Chondrocyte (in vitro differentiated cells): ENCODE data around the gene GLMP. TPM values are rescaled to one million over a fixed set of nuclear protein-coding genes. Genes with fewer than 3 reads are reported as not detected.

Experiments
- DNase-seq: peaks from one replicate; pipeline ENCODE4 v3.0.0; 2021; ENCODE audit warnings: mixed read lengths, low spot score
- H3K27ac Mint-ChIP-seq: one replicate; pipeline ENCODE4 v1.8.0; 2021; ENCODE audit warnings: mild to moderate bottlenecking, moderate library complexity, mixed read lengths; ENCODE audit not compliant: unreplicated experiment
- H3K27me3 Mint-ChIP-seq: 2 replicates; pipeline ENCODE4 v1.8.0; 2021; ENCODE audit warnings: low read depth, mixed read lengths
- H3K36me3 Mint-ChIP-seq: 2 replicates; pipeline ENCODE4 v1.8.0; 2021; ENCODE audit warnings: low read depth, mixed read lengths
- H3K4me1 Mint-ChIP-seq: 2 replicates; pipeline ENCODE4 v1.8.0; 2021; ENCODE audit warnings: low read depth, mild to moderate bottlenecking, mixed read lengths
- H3K4me3 Mint-ChIP-seq: one replicate; pipeline ENCODE4 v1.8.0; 2021; ENCODE audit warnings: mild to moderate bottlenecking, moderate library complexity, mixed read lengths; ENCODE audit not compliant: unreplicated experiment
- H3K9me3 Mint-ChIP-seq: 2 replicates; pipeline ENCODE4 v1.8.0; 2021; ENCODE audit warnings: low read depth, mixed read lengths
- total RNA-seq: library from RNA; stranded (reverse); gene quantifications from 3 replicates; pipeline ENCODE4 v1.2.1, GENCODE V29; 2021
- TF ChIP-seq, protein P1 (sequence below): fragments of 200-600 bp; sonication (generic); IDR thresholded peaks from 2 replicates; pipeline ENCODE4 v1.5.0; 2021; ENCODE audit warnings: antibody characterized with exemption, mild to moderate bottlenecking, moderate library complexity

GLMP gene
- total RNA-seq, 1 donor from 2014 or later = 68.1 TPM

DNA sequence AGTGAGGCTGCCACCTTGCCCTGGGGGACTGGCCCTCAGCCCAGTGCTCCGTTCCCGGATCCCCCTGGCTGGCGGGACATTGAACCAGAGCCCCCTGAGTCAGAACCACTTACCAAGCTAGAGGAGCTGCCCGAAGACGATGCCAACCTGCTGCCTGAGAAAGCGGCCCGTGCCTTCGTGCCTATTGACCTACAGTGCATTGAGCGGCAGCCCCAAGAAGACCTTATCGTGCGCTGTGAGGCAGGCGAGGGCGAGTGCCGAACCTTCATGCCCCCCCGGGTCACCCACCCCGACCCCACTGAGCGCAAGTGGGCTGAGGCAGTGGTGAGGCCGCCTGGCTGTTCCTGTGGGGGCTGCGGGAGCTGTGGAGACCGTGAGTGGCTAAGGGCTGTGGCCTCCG, 10.0 kb downstream of the GLMP start:
- peaks cover 41% of the 10 kb centered on the region for H3K4me1 Mint-ChIP-seq
- no peak overlapping the region for H3K4me3 Mint-ChIP-seq
- H3K9me3 Mint-ChIP-seq = no peaks in the 10 kb centered on the region

DNA sequence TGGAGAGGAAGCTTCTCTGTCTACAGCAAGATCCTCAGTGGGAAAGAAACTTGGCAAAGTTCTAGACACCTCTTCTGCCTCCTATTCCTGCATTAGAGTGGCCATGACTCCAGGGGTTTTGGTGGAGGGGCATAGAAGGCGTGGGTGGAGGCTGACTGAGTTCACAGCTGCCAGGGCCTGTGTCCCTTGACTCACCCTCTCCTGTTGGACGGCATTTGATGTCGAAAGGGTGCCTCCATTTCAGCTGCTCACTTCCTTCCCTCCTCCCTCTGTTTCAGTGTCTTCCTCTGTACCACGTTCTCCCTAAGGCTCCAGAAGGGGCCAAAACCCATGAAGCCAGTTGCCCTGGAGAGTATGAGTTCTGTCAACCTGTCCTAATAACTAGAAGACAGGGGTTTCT, 10.7 kb downstream of the GLMP start:
- TF ChIP-seq, protein P1, sequence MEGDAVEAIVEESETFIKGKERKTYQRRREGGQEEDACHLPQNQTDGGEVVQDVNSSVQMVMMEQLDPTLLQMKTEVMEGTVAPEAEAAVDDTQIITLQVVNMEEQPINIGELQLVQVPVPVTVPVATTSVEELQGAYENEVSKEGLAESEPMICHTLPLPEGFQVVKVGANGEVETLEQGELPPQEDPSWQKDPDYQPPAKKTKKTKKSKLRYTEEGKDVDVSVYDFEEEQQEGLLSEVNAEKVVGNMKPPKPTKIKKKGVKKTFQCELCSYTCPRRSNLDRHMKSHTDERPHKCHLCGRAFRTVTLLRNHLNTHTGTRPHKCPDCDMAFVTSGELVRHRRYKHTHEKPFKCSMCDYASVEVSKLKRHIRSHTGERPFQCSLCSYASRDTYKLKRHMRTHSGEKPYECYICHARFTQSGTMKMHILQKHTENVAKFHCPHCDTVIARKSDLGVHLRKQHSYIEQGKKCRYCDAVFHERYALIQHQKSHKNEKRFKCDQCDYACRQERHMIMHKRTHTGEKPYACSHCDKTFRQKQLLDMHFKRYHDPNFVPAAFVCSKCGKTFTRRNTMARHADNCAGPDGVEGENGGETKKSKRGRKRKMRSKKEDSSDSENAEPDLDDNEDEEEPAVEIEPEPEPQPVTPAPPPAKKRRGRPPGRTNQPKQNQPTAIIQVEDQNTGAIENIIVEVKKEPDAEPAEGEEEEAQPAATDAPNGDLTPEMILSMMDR = no peak
- no peak overlapping the region for H3K4me3 Mint-ChIP-seq
- DNase-seq = peak; percentile 17

More for the DNA sequence above, 10.0 kb downstream of the GLMP start:
- Mint-ChIP-seq H3K27me3 (no peaks in the 10 kb centered on the region), H3K27ac (no peak overlapping the region), H3K36me3 (peaks cover 2% of the 10 kb centered on the region)
- peak; percentile 81 for DNase-seq
- TF ChIP-seq, protein P1 = no peak

DNA sequence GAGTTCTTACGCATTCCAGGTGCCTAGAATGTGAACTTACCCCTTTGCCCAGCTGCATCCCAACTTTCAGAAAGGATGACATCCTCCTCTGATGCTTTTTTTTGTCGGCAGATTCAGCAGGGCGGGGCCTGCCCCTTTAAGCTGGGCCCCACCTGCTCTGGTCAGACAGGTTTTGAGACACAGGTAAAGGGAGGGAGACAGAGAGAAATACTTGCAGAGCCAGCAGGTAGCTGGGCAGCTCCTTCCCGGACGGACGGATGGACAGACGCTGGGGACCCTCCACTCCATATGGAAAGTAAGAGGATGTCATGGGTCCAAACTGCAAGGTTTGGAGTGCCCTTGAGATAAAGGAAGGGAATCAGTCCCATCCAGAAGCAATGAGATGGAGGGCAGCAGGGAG, 11.4 kb downstream of the GLMP start, which contains the start of gene TMEM79:
TMEM79 (plus strand) TSS at position 214 of the 400 bp plus-strand sequence. CDS start 902 bp downstream, outside the sequence.
- H3K4me3 Mint-ChIP-seq = peak within 1 kb of the TSS; percentile 97
- no peaks in the 10 kb centered on the region for H3K36me3 Mint-ChIP-seq
- H3K4me1 Mint-ChIP-seq = peaks cover 38% of the 10 kb centered on the region
- peak within 1 kb of the TSS; percentile 95 for H3K27ac Mint-ChIP-seq
- no peaks in the 10 kb centered on the region for H3K9me3 Mint-ChIP-seq
- DNase-seq = peak; percentile 41
- H3K27me3 Mint-ChIP-seq = no peaks in the 10 kb centered on the region
- TF ChIP-seq, protein P1 = no peak

More for the DNA sequence above, 10.7 kb downstream of the GLMP start:
- peaks cover 2% of the 10 kb centered on the region for H3K36me3 Mint-ChIP-seq
- H3K4me1 Mint-ChIP-seq = peaks cover 41% of the 10 kb centered on the region
- H3K9me3 Mint-ChIP-seq = no peaks in the 10 kb centered on the region
- no peaks in the 10 kb centered on the region for H3K27me3 Mint-ChIP-seq
- H3K27ac Mint-ChIP-seq = peak overlapping the region; percentile 87

GRCh38 chr1:156283521-156283920, 12.0 kb downstream of the GLMP start:
- H3K4me3 Mint-ChIP-seq = peak overlapping the region; percentile 97
- no peaks in the 10 kb centered on the region for H3K36me3 Mint-ChIP-seq
- H3K27me3 Mint-ChIP-seq = no peaks in the 10 kb centered on the region
- peaks cover 38% of the 10 kb centered on the region for H3K4me1 Mint-ChIP-seq
- DNase-seq = no peak
- TF ChIP-seq, protein P1 = no peak
- peak overlapping the region; percentile 95 for H3K27ac Mint-ChIP-seq
- H3K9me3 Mint-ChIP-seq = no peaks in the 10 kb centered on the region

GRCh38 chr1:156282479-156283222, 12.8 kb downstream of the GLMP start, which contains the start of gene SMG5:
Gene SMG5, minus strand, starts transcription at chr1:156282825. Its CDS starts 145 bp downstream, at chr1:156282680.
- Mint-ChIP-seq H3K27ac (peak within 1 kb of the TSS; percentile 95), H3K36me3 (peaks cover 8% of the 10 kb centered on the region), H3K27me3 (no peaks in the 10 kb centered on the region), H3K4me1 (peaks cover 38% of the 10 kb centered on the region), H3K4me3 (peak within 1 kb of the TSS; percentile 97), H3K9me3 (no peaks in the 10 kb centered on the region)
- peak; percentile 97 for DNase-seq
- TF ChIP-seq, protein P1 = no peak
